HG02938 (cell line): ENCODE results near the gene PTPRJ.

Source experiments
- ATAC-seq: cut with Tn5 transposase; IDR thresholded peaks from one replicate; pipeline ENCODE4 v1.9.1; 2021; ENCODE audit warnings: mild to moderate bottlenecking, moderate library complexity; ENCODE audit not compliant: unreplicated experiment

Gene PTPRJ

GRCh38 chr11:47967577-47968525 lies 12.5 kb upstream of the PTPRJ start:
- ATAC-seq = no peak

- ATAC-seq = no peak
Measured at GRCh38 chr11:47969401-47969800, 11.0 kb upstream of the PTPRJ start.

GRCh38 chr11:47971501-47971900 lies 8.9 kb upstream of the PTPRJ start:
- ATAC-seq = no peak

GRCh38 chr11:47973173-47973572 lies 7.2 kb upstream of the PTPRJ start:
- no peak for ATAC-seq

- ATAC-seq = no peak
Measured at GRCh38 chr11:47976931-47977330, 3.4 kb upstream of the PTPRJ start.

GRCh38 chr11:47977623-47978022 lies 2.7 kb upstream of the PTPRJ start:
- ATAC-seq = no peak

GRCh38 chr11:47979378-47980087 lies 826 bp upstream of the PTPRJ start:
- ATAC-seq = no peak

GRCh38 chr11:47980907-47981621 lies 705 bp downstream of the PTPRJ start:
- peak; percentile 51 for ATAC-seq

GRCh38 chr11:47981667-47982404 lies 1.5 kb downstream of the PTPRJ start:
- ATAC-seq = no peak

- no peak for ATAC-seq
Measured at GRCh38 chr11:47982616-47983015, 2.3 kb downstream of the PTPRJ start.

GRCh38 chr11:47983464-47984397 lies 3.4 kb downstream of the PTPRJ start:
- no peak for ATAC-seq

GRCh38 chr11:47986219-47986618 lies 5.9 kb downstream of the PTPRJ start:
- ATAC-seq = no peak

GRCh38 chr11:47986742-47987141 lies 6.4 kb downstream of the PTPRJ start:
- ATAC-seq = no peak

GRCh38 chr11:47987310-47987709 lies 7.0 kb downstream of the PTPRJ start:
- ATAC-seq = peak; percentile 57

GRCh38 chr11:47987781-47988180 lies 7.4 kb downstream of the PTPRJ start:
- ATAC-seq = no peak

GRCh38 chr11:47989779-47990178 lies 9.4 kb downstream of the PTPRJ start:
- ATAC-seq = no peak

- ATAC-seq = no peak
Measured at GRCh38 chr11:47991266-47991830, 11.0 kb downstream of the PTPRJ start.

- no peak for ATAC-seq
Measured at GRCh38 chr11:47991894-47992293, 11.5 kb downstream of the PTPRJ start.
